ENCODE data around the gene B4GALT1. TPM values are rescaled to one million over a fixed set of nuclear protein-coding genes. Genes with fewer than 3 reads are reported as not detected.
A peak's percentile ranks its signal among the peaks of the same experiment; 100 is the strongest.

B4GALT1 gene
- total and polyA plus RNA-seq, 8 donors: 6.4 to 125 (median 24.9) TPM

DNA sequence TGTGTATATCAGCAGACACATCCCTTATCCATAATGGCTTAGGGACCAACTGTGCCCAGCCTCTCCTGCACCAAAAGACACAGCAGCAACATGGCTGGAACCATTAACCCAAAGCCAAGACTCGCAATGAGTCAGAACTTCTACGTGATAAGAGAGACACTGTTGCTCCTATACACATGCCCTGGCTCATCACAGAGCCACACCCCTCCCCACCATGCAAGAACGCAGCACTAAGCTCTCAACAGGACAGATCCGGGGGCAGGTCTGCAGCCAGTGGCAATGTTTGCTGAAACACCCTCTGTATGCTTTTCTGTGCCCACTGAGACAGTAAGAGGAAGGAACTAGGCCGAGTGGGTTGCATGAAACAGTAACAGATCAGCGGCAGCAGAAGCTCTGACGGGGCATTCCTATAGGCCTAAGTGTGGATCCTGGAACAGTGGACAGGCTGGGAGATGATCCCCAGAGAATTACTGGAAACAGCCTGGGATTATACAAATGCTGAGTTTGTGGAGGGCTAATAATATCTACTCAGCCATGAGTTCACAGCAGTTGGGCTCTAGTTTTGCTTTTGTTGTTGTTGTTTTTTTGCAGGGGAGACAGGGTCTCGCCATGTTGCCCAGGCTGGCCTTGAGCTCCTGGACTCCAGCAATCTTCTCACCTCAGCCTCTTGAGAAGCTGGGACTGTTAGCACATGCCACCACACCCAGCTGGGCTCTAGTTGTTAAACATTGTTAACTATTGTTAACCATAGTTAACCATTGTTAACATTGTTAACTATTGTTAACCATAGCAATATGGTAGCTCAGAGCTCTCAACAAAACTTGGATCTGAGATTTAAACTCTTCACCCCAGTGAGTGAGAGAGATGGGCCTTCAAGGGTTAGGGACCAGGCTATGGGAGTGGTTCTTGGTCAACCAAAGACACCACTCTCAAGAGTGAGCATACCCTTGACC, 41.0 kb downstream of the B4GALT1 start:
- intact Hi-C loops (cut with DNase I; ENCODE audit: low total_unique reads): no loop called here
- peaks cover 22 to 89% (median 79%) of the 10 kb centered on the region in 4 donors for H3K36me3 ChIP-seq
- peak overlapping the region in 2 of 5 donors; percentile 0 to 2 for H3K27ac ChIP-seq
- no peak for TF ChIP-seq POLR2AphosphoS5 (IDR thresholded peaks at IDR 0.05)
- WGBS, 5 donors: 70 to 89% (median 75%) methylated on average over 8 of the region's 8 CpGs
- no peaks in the 10 kb centered on the region for H3K27me3 ChIP-seq
- H3K4me1 ChIP-seq: peaks cover 27 to 66% (median 42%) of the 10 kb centered on the region in 4 donors
- DNase-seq: no peak
- no peak overlapping the region for H3K4me3 ChIP-seq
- H3K9me3 ChIP-seq: no peaks in the 10 kb centered on the region

DNA sequence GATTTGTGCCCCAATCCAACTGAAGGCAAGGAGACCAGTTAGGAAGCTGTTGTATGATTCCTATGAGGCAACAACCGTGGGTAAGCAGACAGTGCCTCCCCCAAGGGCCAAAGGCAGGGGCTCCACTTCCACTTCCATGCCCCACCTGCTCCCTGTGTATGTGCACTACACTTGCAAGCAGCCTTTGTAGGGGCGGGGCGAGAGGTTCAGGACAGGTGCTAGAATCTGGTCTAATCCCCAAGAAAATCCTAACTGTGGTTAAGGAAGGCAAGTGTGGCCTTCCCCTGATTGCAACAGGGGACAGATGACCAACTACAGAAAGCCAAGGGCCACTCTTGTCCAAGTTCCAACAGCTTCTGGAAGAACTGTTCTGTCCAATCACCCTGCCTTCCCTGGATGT, 41.7 kb downstream of the B4GALT1 start:
- TF ChIP-seq, protein P1, sequence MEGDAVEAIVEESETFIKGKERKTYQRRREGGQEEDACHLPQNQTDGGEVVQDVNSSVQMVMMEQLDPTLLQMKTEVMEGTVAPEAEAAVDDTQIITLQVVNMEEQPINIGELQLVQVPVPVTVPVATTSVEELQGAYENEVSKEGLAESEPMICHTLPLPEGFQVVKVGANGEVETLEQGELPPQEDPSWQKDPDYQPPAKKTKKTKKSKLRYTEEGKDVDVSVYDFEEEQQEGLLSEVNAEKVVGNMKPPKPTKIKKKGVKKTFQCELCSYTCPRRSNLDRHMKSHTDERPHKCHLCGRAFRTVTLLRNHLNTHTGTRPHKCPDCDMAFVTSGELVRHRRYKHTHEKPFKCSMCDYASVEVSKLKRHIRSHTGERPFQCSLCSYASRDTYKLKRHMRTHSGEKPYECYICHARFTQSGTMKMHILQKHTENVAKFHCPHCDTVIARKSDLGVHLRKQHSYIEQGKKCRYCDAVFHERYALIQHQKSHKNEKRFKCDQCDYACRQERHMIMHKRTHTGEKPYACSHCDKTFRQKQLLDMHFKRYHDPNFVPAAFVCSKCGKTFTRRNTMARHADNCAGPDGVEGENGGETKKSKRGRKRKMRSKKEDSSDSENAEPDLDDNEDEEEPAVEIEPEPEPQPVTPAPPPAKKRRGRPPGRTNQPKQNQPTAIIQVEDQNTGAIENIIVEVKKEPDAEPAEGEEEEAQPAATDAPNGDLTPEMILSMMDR (IDR thresholded peaks at IDR 0.05): no peak
- no peak for TF ChIP-seq POLR2AphosphoS5 (IDR thresholded peaks at IDR 0.05)
- no peak for TF ChIP-seq EP300 (IDR thresholded peaks at IDR 0.05)
- TF ChIP-seq POLR2A (IDR thresholded peaks at IDR 0.05): no peak
- H3K27me3 ChIP-seq: no peaks in the 10 kb centered on the region
- H3K4me1 ChIP-seq: peaks cover 22 to 63% (median 37%) of the 10 kb centered on the region in 4 donors
- H3K9me3 ChIP-seq: no peaks in the 10 kb centered on the region
- H3K36me3 ChIP-seq: peaks cover 22 to 88% (median 78%) of the 10 kb centered on the region in 4 donors
- no peak for DNase-seq
- intact Hi-C loops (cut with DNase I; ENCODE audit: low total_unique reads): no loop called here
- H3K27ac ChIP-seq: no peak overlapping the region
- H3K4me3 ChIP-seq: no peak overlapping the region
- 83 to 92% (median 89%) methylated on average over 3 of the region's 3 CpGs for WGBS, 5 donors

DNA sequence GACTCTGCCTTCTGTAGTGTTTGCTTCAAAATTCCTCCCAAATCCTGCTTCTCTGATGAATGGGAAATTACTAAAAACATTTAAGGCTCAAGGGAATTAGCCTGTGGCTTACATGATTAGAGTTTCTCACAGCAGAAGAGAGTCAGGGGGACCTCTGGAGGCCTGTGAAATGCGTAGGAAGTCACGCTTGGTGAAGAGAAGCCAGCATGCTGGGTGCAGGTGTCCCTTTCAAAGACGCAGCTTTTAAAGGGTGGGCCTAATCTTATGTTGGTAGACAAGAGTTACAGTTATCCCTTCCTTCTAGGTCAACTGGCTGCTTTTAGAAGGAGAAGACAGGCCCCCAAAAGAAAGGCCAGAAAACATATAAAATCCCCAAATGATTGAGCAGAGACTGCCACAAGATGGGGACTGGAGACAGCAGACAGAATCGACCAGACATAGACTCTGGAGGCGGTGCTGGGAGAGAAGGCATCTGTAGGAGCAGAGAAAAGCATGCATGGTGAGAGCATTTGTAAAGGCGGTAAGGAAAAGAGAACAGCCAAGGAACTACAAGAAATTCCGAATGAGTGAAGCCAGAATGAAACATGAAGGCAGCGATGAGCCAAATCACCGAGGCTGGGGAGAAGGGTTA, 42.3 kb downstream of the B4GALT1 start:
- intact Hi-C loops (cut with DNase I; ENCODE audit: low total_unique reads): no loop called here
- no peaks in the 10 kb centered on the region for H3K9me3 ChIP-seq
- peaks cover 27 to 88% (median 78%) of the 10 kb centered on the region in 4 donors for H3K36me3 ChIP-seq
- TF ChIP-seq EP300 (IDR thresholded peaks at IDR 0.05) (no peak), POLR2A (IDR thresholded peaks at IDR 0.05) (no peak), POLR2AphosphoS5 (IDR thresholded peaks at IDR 0.05) (no peak)
- TF ChIP-seq, protein P1 (IDR thresholded peaks at IDR 0.05): no peak
- DNase-seq: peak in 1 of 2 donors; percentile 48
- peaks cover 19 to 57% (median 31%) of the 10 kb centered on the region in 4 donors for H3K4me1 ChIP-seq
- H3K27me3 ChIP-seq: no peaks in the 10 kb centered on the region
- WGBS, 5 donors: 85 to 93% (median 86%) methylated on average over 9 of the region's 9 CpGs
- H3K27ac ChIP-seq: no peak overlapping the region
- H3K4me3 ChIP-seq: no peak overlapping the region

DNA sequence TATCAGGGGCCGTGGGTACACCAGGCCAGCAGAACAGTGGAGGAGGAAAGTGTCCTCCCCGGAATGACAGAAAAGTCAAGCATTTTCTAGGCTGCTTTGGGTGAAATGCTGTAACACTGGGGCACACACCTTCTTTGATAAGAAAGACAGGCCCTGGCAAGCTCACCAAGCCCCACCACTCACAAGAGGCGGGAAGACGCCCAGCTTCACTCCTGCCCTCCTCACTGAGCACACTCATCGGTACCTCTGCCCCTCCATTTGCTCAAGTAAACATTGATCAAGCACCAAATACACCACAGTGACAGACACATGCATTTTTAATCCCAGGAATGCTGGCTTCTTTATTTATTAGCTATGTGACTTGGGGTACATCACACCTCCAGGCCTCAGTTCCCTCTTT, 43.1 kb downstream of the B4GALT1 start:
- 80 to 90% (median 88%) methylated on average over 5 of the region's 5 CpGs for WGBS, 5 donors
- intact Hi-C loops (cut with DNase I; ENCODE audit: low total_unique reads): no loop called here
- Histone ChIP-seq H3K27ac (no peak overlapping the region), H3K4me3 (no peak overlapping the region), H3K27me3 (no peaks in the 10 kb centered on the region), H3K4me1 (peaks cover 11 to 49% (median 23%) of the 10 kb centered on the region in 4 donors), H3K9me3 (no peaks in the 10 kb centered on the region), H3K36me3 (peaks cover 31 to 88% (median 80%) of the 10 kb centered on the region in 4 donors)
- TF ChIP-seq POLR2A (IDR thresholded peaks at IDR 0.05) (no peak), EP300 (IDR thresholded peaks at IDR 0.05) (no peak)
- no peak for DNase-seq

DNA sequence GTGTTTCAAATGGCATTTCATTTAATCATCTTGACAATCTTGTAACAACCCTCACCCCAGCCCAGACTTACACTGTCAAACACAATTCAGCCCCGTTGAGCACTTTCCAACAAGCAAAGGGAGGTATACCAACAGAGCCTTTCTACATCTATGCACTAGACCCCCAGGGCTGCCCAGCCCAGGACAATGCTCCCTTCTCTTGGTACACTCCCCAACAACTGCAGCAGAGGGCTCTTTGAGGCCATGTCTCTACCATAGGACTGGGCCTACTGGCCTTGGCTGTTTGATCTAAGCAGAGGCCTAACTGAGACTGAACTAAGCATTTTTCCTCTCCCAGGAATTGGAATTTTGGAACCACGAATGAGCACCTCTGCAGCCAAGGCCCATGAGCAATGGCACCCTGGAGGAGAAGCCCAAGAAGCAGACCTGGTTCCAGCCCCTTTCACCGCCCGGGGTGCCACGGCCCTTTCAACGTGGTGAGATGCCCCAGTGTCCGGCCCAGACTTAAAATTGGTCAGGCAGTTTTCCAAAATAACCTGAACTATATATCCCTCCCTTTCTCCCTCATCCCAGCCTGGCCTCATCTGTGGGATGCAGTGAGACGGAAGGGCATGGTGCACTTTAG, 43.6 kb downstream of the B4GALT1 start:
- TF ChIP-seq POLR2AphosphoS5 (IDR thresholded peaks at IDR 0.05) (no peak), EP300 (IDR thresholded peaks at IDR 0.05) (no peak), POLR2A (IDR thresholded peaks at IDR 0.05) (no peak)
- TF ChIP-seq, protein P1 (IDR thresholded peaks at IDR 0.05): no peak
- Histone ChIP-seq H3K9me3 (no peaks in the 10 kb centered on the region), H3K4me1 (peaks cover 8 to 44% (median 20%) of the 10 kb centered on the region in 4 donors), H3K4me3 (no peak overlapping the region), H3K27me3 (no peaks in the 10 kb centered on the region), H3K27ac (no peak overlapping the region), H3K36me3 (peaks cover 31 to 88% (median 81%) of the 10 kb centered on the region in 4 donors)
- no peak for DNase-seq
- intact Hi-C loops (cut with DNase I; ENCODE audit: low total_unique reads): no loop called here
- 94 to 97% (median 96%) methylated on average over 8 of the region's 8 CpGs for WGBS, 5 donors
